Ureter (tissue), 1 donor: ENCODE results near the gene UBE2M. TPM values are rescaled to one million over a fixed set of nuclear protein-coding genes. Genes with fewer than 3 reads are reported as not detected.
A peak's percentile ranks its signal among the peaks of the same experiment; 100 is the strongest.
"Not testable (repeated sequence)": the region's sequence is repeated elsewhere in the genome, so short reads cannot be mapped to it uniquely, and the experiment has no call there.

Experiments used
- DNase-seq: peaks from one replicate; pipeline ENCODE4 v3.0.0-alpha.2; 2020; ENCODE audit warnings: low spot score
- total RNA-seq: library from RNA; stranded (reverse); gene quantifications from one replicate; pipeline ENCODE4 v1.2.4, GENCODE V29; 2023
- donor health status: DM: yes; HTN: yes; CAD: no.

Gene UBE2M
- total RNA-seq, result 60.7 TPM

GRCh38 chr19:58558066-58558622 is at the start of gene UBE2M:
Gene UBE2M (minus strand): TSS chr19:58558611. CDS start chr19:58558381, 230 bp downstream.
- peak; percentile 74 for DNase-seq

GRCh38 chr19:58607213-58607612 is 48.8 kb upstream of the UBE2M start:
- not testable (repeated sequence) for DNase-seq

- not testable (repeated sequence) for DNase-seq
Observed at GRCh38 chr19:58606251-58606896, 48.0 kb upstream of the UBE2M start.

- DNase-seq, result no peak
Observed at GRCh38 chr19:58586133-58586765, 27.8 kb upstream of the UBE2M start.

- no peak for DNase-seq
Observed at GRCh38 chr19:58585442-58586132, 27.2 kb upstream of the UBE2M start.

- no peak for DNase-seq
Observed at GRCh38 chr19:58584498-58585441, 26.4 kb upstream of the UBE2M start.

- DNase-seq, result no peak
Observed at GRCh38 chr19:58582985-58583384, 24.6 kb upstream of the UBE2M start.

GRCh38 chr19:58581227-58582141 is 23.1 kb upstream of the UBE2M start:
- DNase-seq, result peak; percentile 87

GRCh38 chr19:58579473-58580142 is 21.2 kb upstream of the UBE2M start:
- DNase-seq, result no peak

- peak; percentile 37 for DNase-seq
Observed at GRCh38 chr19:58578012-58578925, 19.9 kb upstream of the UBE2M start.

GRCh38 chr19:58577581-58577980 is 19.2 kb upstream of the UBE2M start:
- not testable (repeated sequence) for DNase-seq

- peak; percentile 91 for DNase-seq
Observed at GRCh38 chr19:58575183-58576041, 17.0 kb upstream of the UBE2M start.

GRCh38 chr19:58573658-58574164 is 15.3 kb upstream of the UBE2M start:
- DNase-seq, result no peak

GRCh38 chr19:58572818-58573657 is 14.6 kb upstream of the UBE2M start, which contains the start of gene MZF1:
Gene MZF1 (minus strand): TSS chr19:58573335. CDS start chr19:58571389, 1,946 bp downstream.
- peak; percentile 100 for DNase-seq

- DNase-seq, result no peak
Observed at GRCh38 chr19:58572026-58572817, 13.8 kb upstream of the UBE2M start.

- no peak for DNase-seq
Observed at GRCh38 chr19:58571575-58571947, 13.2 kb upstream of the UBE2M start.
